GM18507 (cell line): ENCODE measurements around the gene PRKAR1B.

Experiments used
- DNase-seq: peaks from one replicate; pipeline ENCODE4 v3.0.0; 2011; ENCODE audit warnings: low read depth; ENCODE audit not compliant: insufficient read length; ENCODE audit errors: extremely low spot score
- FAIRE-seq: peaks from 2 replicates; lab custom pipeline; 2011; peaks lifted over from hg19 to GRCh38; lab: Jason Lieb, UNC

The PRKAR1B gene

DNA sequence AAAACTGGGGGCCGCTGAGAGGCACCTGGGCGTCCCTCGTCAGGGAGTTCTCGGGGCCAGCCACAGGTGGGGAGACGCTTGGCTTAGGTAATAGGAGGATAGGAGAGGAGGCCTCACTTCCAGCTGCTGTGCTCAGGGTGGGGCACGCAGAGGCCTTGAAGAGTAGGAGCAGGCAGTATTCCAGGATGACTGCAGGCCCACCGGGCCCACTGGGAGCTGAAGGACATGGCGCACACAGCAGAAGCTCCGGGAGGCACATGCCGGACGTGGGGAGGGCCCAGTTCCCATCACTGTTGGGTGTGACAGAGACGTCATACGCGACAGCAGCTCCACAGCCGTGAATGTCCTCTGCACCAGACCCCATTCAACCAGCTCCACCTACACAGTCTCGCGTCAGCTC lies 185.4 kb downstream of the PRKAR1B start:
- FAIRE-seq (no peak), DNase-seq (no peak)

DNA sequence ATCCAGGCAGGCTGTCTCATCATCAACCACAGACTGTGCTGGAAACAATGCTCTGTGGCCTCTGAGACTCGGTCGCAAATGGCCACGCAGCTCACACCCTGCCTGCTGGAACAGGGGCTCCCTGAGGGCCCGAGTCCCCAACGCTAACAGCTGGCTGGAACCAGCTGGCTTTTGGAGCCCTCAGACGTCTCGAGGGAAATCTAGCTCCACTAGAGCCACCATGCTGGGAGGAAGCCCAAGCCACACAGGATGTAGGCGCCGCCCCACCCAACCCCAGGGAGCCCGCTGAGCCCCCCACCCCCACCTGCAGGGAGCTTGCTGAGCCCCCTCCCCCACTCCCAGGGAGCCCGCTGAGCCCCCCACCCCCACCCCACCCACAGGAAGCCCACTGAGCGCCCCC lies 186.1 kb downstream of the PRKAR1B start:
- no peak for DNase-seq
- no peak for FAIRE-seq

DNA sequence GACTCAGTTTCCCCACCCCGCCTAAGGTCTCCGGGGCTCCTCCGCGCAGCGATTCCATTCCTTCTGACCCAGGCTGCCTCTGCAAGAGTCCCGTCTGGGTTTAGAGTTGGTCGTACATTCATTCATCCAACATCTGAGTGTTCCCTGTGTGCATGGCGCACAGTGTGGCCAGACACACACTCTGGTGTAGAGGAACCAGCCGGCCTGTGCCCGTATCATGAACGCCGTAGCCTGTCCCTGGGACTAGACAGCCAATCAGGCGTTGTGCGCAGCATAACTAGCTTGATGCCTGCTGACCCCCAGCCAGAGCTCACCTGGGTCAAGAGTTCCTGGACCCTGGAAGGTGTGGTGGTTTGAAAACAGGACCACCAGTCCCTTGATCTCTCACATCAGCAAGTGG lies 186.5 kb downstream of the PRKAR1B start:
- DNase-seq (no peak), FAIRE-seq (no peak)

DNA sequence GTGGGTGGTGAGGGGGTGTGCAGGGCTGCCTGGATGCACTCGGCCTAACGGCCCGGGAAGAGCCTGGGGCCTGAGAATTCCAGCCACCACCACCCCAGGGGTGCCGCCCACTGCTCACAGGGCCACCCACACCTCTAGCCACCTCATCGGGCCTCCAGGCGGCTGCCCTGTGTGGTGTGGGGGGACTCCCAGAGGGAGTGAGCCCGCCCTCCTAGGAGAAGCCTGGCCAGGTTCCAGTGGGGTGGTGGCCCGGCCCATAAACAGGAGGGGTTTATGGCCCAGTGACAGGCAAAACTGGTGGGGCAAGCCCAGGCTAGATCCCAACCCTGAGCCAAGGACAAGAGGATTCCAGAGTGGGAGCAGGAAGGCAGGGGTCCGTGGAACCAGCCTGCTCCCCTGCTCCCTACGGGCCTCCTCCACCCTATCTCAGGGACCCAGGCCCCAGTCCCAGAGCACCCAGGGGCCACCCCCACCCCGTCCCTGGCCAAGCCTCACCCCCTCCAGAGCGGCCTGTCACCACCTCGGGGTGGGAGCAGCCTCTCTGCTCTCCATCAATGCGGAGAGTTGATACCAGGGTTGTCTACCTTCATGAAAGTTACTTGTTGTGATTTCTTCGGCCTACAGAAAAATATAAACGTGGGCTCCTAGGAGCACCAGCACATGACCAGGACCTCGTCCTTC lies 187.2 kb downstream of the PRKAR1B start:
- DNase-seq: no peak
- FAIRE-seq: no peak

DNA sequence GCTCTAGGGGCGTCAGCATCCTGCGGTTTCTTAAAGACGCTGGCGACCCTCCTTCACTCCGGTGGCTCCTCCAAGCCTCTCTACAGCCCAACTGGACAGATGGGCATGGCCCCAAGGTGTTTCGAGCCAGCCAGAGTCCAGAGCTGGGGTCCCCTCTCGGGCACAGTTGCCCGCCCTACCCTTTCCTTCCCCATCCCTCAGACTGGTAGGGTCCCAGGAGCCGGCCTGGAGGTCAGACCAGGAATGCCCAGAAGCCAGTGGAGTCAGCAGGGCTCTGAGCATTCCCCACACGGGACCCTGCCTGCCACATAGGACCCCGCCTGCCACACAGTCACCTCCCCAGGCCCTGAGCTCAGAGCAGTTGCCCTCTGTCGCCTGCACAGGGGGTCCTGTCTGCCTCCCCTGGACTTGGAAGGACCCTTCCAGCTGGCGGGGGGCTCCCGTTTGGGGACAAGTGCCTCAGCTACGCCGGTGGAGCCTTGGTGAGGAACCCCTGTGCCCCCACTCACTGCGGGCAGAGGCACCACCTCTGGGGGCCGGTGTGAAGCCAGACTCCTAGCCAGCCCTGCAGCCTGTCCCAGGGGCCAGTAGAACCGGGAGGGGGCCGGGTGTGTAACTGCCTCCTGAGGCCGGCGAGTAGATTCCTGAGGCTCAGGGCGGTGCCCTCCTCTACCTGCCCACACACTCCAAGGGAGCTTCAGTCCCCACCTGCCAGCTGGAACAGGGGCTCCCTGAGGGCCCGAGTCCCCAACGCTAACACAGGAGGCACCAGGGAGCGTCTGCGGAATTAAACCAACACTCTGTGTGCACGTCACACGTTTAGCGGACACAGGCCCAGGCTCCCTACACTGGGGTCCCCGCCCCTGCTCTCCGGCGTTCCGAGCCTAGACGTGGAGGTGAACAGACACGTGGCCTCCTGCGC lies 188.1 kb downstream of the PRKAR1B start:
- DNase-seq (no peak), FAIRE-seq (no peak)

DNA sequence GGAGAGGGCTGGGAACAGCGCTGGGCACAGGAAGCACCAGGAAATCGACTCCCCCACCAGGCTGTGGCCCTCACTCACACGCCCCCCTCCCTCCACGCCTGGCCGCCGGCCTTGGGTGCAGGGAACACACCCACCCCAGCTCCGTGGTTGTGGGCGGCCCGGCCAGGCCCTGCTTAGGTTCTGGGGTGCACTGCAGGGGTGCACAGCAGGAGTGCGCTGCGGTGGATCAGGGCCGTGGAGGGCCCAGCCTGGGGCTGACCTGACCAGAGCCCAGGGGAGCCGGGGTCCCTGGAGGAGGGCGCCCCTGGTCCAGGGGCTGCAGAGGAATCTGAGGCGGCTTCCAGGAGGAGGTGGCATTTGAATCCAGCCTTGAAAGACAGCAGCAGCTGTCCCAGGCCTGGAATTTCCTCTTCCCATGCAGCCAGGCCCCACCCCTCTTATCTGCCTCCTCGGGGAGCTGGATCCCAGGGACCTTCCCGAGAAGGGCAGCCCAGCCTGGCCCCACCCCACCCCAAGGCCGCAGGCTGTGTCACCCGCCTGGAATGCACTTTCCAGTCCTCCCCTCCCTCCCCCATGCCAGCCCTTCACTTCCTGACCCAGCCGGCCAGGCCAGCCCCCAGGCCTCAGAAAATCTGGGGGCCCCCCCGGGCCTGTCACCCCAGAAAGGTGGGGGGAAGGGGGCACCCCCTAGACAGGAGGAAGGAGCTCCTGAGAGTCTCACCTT lies 189.0 kb downstream of the PRKAR1B start:
- FAIRE-seq (no peak), DNase-seq (no peak)

DNA sequence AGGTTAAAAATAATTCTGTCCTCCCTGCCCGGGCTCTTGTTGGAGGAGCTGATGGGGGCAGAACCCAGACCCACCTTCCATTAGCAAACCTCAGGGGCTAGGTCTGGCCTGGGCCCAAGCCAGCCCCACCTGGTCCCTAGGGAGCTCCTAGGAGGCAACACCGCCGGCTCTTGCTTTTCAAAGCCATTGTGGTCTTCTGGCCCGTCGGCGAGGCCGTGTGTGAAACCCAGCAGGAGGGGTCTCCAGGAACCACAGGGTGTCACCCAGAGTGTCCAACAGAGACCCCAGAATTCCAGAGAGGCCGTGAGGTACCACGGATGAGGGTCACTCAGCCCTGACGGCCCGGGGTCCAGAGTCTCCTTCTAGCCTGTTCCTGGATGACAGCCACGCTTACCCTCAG lies 190.8 kb downstream of the PRKAR1B start:
- FAIRE-seq (no peak), DNase-seq (no peak)

DNA sequence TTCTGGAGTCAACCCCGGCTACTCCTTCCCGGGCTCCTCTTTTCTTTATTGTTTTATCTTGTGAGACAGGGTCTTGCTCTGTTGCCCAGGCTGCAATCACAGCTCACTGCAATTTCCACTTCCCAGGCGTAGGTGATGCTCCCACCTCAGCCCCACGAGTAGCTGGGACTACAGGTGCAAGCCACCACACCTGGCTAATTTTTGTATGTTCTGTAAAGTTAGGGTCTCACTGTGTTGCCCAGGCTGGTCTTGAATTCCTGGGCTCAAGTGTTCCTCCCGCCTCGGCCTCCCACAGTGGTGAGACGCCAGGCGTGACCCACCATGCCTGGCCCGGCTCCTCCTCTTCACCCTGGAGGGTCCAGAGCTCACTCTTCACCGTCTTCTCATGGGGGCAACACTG lies 192.1 kb downstream of the PRKAR1B start:
- FAIRE-seq (no peak), DNase-seq (no peak)

DNA sequence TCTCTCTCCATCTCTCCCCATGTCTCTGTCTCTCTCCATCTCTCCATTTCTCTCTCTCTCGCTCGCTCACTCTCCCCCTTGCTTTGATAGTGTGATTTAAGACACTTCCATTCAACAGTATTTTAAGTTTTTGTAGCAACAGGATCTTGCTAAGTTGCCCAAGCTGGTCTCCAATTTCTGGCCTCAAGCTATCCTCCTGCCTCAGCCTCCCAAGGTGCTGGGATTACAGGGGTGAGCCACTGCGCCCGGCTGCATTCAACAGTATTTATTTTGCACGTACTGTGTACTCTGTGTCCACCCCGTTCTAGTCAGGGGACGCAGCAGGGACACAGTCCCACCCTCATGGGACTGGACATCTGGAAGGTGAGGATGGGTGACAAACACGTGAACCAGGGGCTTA lies 193.0 kb downstream of the PRKAR1B start:
- no peak for FAIRE-seq

DNA sequence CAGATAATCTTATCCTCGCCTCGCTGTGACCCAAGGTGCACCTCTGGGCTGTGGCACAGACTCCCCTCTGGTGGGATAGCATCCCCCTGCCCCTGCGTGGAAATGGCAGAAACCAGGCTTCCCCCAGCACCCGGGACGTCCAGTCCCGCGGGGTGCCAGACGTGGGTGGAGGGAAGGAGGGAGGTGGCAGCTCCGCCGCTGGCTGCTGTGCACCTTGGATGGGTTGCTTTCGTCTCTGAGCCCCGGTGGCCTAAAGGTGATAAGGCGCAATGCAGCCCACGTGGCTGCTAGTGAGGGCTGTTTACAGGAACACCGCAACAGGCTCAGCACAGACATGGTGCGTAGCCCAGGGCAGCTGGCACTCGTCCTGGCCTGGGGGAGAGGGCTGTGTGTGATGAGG lies 193.8 kb downstream of the PRKAR1B start:
- no peak for FAIRE-seq

More for the DNA sequence above, 193.0 kb downstream of the PRKAR1B start:
- DNase-seq: no peak

DNA sequence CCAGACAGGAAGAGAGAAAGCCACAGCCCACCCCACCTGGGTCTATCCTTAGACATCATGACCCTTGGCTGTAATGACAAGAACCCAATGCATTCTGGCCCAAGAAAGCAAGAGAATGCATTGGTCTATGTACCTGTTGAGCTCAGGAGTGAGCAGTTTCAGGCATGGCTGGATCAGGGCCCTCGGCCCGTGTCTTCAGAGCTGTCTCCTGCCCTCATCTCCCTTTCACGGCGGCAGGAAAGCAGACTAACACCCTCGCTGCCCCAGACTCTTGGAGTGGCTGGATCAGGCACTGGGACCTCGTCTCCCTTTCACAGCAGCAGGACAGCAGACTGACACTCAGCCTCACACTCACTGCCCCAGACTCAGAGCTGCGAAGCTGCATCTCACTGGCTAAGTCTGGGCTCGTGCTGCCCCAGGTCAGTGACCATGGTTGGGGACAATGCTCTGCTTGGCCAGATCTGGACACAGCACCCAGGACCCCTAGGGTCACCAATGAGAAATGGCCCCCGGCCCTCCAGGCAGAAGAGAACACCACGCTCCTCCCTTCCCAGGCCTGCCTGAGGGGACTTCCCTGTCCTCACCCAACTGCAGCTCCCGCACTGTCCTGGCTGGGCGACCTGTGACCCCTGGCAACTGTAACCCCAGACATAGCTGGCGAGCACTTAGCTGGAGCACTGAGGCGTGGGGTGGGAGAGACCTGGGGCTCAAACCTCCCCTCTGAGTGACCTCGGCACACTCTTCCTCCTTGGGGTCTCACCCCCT lies 194.5 kb downstream of the PRKAR1B start:
- DNase-seq (no peak), FAIRE-seq (no peak)

More for the DNA sequence above, 193.8 kb downstream of the PRKAR1B start:
- DNase-seq: no peak

DNA sequence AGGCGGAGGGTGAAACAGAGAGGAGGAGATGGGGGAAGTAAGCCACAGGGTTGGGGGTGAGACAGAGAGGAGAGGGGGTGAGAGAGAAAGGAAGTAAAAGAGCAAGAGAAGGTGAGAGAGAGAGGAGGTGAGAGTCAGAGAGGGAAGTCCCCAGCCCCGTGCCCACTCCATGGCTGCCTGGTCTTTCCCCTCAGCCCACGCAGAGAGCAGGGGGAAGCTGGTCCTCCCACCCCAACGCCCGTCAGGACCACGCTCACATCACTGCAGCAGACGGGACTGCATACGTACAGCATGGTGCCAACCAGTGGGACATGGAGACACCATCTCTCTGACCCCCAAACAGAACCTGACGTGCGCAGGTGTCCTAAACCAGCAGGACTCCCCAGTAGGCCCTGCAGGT lies 195.3 kb downstream of the PRKAR1B start:
- peak; percentile 45 for FAIRE-seq
- no peak for DNase-seq

DNA sequence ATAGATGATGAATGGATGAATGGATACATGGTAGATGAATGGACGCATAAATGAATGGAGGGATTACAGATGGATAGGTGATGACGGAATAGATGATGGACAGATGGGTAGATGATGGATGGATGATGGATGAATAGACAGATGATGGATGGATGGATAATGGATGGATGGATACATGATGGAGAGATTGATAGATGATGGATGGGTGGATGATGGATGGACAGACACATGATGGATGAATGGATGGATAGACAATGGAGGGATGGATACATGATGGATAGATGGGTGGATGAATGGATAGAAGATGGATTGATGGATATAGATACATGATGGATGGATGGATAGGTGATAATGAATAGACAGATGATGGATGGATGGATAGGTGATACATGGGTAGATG lies 198.6 kb downstream of the PRKAR1B start:
- DNase-seq (no peak), FAIRE-seq (no peak)

DNA sequence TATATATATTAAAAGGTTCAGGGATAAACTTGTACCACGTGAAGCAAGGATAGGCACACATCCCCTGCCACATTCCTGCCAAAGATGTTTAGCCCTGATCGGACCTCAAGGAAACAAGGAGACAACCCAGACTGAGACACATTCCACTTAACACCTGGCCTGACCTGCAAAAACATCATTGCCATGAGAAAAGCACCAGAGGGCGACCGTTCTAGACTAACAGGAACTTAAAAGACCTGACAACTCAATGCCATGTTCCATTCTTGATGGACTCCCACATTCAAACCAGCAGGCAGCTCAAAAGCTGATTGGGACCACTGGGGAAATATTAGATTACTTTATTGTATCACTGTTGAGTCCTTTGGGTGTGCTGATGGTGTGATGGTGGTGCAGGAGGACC lies 199.4 kb downstream of the PRKAR1B start:
- DNase-seq (no peak), FAIRE-seq (no peak)

DNA sequence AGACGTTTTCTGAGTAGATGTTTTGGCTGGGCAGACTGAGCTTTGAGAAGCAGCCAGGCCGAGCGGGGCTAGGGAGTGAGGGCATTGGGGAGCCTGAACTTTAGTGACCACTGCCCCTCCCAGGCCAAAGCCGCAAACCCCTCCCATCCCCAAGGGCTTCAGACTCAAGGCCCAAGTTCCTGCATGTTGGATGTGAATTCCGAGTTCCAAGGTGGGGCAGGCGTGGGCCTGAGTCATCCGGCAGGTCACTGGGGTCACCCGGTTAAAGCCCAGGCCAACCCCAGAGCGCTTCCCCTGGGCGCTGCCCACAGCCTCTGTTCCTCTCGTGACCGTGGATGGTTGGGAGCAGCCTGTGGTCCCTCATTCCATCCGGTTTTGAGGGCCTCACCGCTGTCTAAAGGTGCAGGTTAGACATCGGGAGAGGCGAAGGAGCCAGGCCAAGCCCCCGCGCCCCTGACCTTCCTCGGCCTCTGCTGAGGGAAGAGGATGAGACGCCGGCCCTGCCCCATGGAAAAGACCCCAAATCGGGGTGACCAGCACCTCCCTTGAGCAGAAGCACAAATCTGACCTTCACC lies 200.5 kb downstream of the PRKAR1B start:
- DNase-seq (no peak), FAIRE-seq (no peak)

DNA sequence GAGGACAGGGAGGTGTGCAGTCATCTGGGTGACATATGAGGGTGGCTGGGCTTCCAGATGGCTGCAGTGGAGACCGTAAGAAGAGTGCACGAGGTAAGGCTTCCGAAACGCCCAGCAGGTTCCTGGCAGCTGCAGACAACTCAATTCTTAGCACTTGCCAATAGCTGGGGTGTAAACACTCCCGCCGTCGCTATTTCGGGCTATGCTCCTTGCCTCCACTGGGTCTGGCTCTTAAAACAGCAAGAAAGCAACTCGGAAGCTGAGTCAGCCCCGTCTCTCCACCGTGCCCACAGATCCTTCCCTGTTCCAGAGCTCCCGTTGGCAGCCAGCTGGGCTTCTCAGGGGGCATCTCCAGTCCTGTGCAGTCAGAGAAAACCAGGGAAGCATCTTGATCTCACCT lies 201.3 kb downstream of the PRKAR1B start:
- no peak for DNase-seq
- FAIRE-seq: no peak

DNA sequence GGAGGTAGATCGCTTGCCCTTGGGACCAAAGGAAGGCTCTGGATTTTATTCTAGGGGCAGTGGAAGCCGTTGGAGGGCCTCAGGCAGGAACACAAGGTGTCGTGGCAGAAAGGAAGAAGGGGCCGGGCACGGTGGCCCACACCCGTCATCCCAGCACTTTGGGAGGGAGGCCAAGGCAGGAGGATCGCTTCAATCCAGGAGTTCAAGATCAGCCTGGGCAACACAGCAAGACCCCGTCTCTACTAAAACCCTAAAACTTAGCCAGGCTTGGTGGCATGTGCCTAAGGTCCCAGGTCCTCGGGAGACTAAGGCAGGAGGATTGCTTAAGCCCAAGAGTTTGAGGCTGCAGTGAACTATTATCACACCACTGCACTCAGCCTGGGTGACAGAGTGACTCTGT lies 202.3 kb downstream of the PRKAR1B start:
- no peak for FAIRE-seq
- DNase-seq: no peak

DNA sequence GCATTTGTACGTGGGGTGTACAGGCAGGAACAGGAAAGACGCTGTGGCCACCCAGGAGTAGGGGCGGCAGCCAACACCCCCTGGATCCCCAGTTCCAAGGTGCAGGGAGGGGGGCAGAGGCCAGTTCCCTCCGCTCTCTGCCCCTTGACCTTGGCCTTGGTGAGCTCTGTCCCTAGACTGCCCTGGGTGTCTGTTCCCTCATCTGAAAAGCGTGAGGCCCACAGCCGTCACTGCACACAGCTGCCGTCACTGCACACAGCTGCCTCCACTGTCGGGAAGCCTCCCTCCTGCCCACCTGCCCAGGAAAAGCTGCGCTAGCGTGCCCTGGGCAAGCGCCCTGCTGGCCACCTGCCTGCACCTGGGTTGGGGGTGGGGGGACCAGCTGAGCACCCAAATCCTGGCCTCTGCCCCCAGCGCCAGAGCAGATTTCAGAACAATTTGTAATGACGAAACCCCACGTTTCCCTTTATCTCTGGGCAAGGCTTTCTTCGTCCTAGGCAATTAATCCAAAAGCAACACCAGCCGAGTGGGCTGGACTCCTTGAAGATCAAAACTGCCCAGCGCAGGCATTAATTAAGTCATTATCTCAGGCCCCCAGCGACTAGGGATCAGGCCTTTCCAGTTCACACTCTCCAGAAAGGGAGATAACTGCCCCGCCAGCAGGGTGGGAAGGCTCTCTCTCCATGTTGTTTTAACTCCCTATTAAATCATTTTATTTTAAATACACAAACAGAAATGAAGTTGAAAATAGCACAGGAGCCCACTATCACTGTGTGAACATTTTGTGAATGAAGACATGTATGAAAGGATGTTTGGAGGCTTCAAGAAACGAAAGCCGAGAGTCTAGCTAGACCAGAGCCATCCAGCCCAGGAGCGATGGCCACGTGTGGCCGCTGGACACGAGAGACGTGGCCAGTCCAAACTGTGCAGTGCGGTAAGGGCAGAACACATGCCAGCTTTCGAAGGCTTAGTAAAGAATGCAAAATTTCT lies 203.4 kb downstream of the PRKAR1B start:
- DNase-seq: no peak
- FAIRE-seq: no peak
